Measurements from ENCODE around the gene DNM1L. TPM values are rescaled to one million over a fixed set of nuclear protein-coding genes. Genes with fewer than 3 reads are reported as not detected.

The DNM1L gene
- total RNA-seq, 4 donors from 2014 or later: 43.9 to 83.6 (median 53.1) TPM

DNA sequence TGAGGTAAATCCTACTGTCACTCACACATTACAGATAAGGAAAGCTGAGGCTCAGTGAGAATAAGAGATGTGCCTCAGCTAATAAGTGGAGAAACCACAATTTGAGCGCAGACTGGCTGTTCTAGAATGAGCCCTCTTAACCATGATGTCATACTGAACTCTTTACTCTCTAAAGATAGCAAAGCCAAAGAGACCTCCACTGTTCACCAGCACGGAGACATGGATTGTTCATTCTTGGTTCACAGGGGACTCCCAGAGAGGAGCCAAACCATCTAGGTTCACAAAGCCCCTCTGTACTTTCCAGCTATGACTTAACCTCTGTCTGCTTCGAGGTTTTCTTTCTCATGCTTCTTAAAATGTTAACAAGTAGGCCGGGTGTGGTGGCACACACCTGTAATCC lies 109.3 kb downstream of the DNM1L start:
- TF ChIP-seq, protein P1, sequence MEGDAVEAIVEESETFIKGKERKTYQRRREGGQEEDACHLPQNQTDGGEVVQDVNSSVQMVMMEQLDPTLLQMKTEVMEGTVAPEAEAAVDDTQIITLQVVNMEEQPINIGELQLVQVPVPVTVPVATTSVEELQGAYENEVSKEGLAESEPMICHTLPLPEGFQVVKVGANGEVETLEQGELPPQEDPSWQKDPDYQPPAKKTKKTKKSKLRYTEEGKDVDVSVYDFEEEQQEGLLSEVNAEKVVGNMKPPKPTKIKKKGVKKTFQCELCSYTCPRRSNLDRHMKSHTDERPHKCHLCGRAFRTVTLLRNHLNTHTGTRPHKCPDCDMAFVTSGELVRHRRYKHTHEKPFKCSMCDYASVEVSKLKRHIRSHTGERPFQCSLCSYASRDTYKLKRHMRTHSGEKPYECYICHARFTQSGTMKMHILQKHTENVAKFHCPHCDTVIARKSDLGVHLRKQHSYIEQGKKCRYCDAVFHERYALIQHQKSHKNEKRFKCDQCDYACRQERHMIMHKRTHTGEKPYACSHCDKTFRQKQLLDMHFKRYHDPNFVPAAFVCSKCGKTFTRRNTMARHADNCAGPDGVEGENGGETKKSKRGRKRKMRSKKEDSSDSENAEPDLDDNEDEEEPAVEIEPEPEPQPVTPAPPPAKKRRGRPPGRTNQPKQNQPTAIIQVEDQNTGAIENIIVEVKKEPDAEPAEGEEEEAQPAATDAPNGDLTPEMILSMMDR (IDR thresholded peaks at IDR 0.05; ENCODE audit: low read depth): no peak

DNA sequence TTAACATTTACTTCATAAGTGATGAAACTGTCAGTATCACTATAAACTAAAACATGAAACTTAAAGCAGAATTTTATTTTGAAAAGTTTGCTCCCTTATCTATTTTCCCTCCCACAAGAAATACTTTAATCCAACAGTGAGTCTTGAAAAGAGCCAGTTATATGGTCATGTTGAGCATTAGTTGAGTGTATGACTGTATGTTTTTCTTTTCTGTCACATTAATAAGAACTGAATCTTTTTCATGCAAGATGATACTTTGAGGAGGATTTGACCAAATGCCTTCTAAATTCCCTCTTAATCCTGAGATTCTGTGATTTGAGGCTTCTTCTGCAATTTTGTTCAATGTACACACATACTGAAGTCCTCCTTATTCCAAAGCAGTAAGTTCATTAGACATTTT lies 110.3 kb downstream of the DNM1L start:
- TF ChIP-seq, protein P1 (IDR thresholded peaks at IDR 0.05; ENCODE audit: low read depth): no peak

DNA sequence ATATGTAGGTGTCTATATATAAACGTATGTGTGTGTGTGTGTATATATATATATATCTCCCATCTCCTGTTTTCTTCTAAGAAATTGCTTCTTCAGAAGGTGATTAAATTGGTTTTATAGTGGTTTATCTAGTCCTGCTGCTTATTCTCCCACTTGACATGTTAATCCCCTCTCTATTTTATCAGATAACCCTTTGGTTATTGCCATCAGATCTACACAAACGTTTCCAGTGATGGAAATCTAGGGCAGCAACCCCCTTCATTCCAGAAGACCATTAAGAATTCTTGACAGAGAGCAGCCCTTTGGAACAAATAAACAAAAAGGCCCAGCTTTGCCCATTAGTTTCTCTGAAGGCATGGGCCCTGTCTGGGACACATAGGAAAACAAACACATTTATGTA lies 110.8 kb downstream of the DNM1L start:
- TF ChIP-seq, protein P1 (IDR thresholded peaks at IDR 0.05; ENCODE audit: low read depth): no peak

DNA sequence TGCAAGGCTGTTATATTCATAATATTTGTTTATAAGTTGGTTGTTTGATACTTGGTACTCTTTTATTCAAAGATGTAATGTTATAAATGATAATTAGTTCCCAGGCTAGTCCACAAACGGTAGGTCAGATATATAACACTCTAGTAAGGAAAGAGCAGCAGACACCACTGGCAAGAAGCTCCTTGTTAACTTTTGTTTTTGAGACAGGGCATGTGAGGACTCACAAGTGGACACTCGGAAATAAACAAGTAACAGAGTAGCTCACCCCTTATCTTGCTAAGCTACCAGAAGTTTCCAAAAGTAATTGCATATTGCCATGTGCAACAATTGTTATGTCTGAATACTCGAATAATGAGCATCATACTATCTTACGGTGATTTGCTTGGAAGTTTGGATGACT lies 115.2 kb downstream of the DNM1L start:
- TF ChIP-seq, protein P1 (IDR thresholded peaks at IDR 0.05; ENCODE audit: low read depth): no peak

Small RNA genes within 50 kb of the gene (small RNA-seq; reads per million reads assigned to genes)
- gene RF00019: 0.49 reads per million

Other genes starting within 250 kb of the DNM1L start
- 10 to 100 TPM; 18.7 to 26.8 (median 22.0) TPM for gene YARS2, start 76.6 kb downstream of the DNM1L start, total RNA-seq
- gene PKP2, start 217.5 kb downstream of the DNM1L start, total RNA-seq: 10 to 100 TPM; 21.7 to 75.2 (median 39.7) TPM

Data from subcutaneous adipose tissue (tissue), 4 donors.